ENCODE data around the gene CLIP4.

- TF ChIP-seq CTCF (conservative IDR thresholded peaks at IDR 0.05), result no peak
- TF ChIP-seq EZH2 (IDR thresholded peaks at IDR 0.05; ENCODE audit: low read depth), result no peak
Measured at GRCh38 chr2:29139731-29140130, 24.5 kb downstream of the CLIP4 start.

Data from PC-9 (cell line).